ENCODE data around the gene TOR4A. TPM values are rescaled to one million over a fixed set of nuclear protein-coding genes. Genes with fewer than 3 reads are reported as not detected.

TOR4A gene
- total and polyA plus RNA-seq, 2 donors (not counting 1 experiment from before 2014, with no cell fraction given): 8.3 to 15.3 TPM

GRCh38 chr9:137264067-137264466 lies 13.5 kb upstream of the TOR4A start:
- Histone ChIP-seq H3K4me1 (ENCODE audit: control insufficient read depth in 2 of 2, insufficient read depth in 2 of 2, low read length in 2 of 2) (peaks cover 5 to 25% of the 10 kb centered on the region in 2 donors), H3K27ac (ENCODE audit: low read length in 2 of 2) (no peak overlapping the region), H3K9ac (ENCODE audit: low read length) (no peak overlapping the region), H3K36me3 (replicated peaks in 1 of 2; ENCODE audit: control extremely low read depth in 1 of 2, control insufficient read depth in 1 of 2, extremely low read depth in 1 of 2, insufficient read depth in 2 of 2, low read length in 1 of 2) (peaks cover 0 to 25% of the 10 kb centered on the region in 2 experiments), H3K4me2 (replicated peaks; ENCODE audit: low read depth, low read length, poor library complexity, severe bottlenecking) (no peak overlapping the region), H4K20me1 (ENCODE audit: control insufficient read depth, insufficient read depth, low read length, poor library complexity, severe bottlenecking) (peaks cover 33% of the 10 kb centered on the region), H3K27me3 (replicated peaks in 1 of 4; ENCODE audit: control extremely low read depth in 1 of 4, control insufficient read depth in 3 of 4, insufficient read depth in 4 of 4, low read length in 3 of 4) (no peaks in the 10 kb centered on the region), H3K9me3 (ENCODE audit: control extremely low read depth in 1 of 3, control insufficient read depth in 2 of 3, insufficient read depth in 1 of 3, low read length in 2 of 3) (no peaks in the 10 kb centered on the region), H3K79me2 (ENCODE audit: control insufficient read depth, insufficient read depth, low read length) (peaks cover 20% of the 10 kb centered on the region), H2AFZ (ENCODE audit: insufficient read depth, low read depth, low read length, poor library complexity, severe bottlenecking) (no peak overlapping the region), H3K4me3 (ENCODE audit: control extremely low read depth in 1 of 5, extremely low read depth in 1 of 5, insufficient read depth in 1 of 5, low read depth in 2 of 5, low read length in 4 of 5) (no peak overlapping the region)
- WGBS (ENCODE audit: insufficient coverage): 98% methylated on average over 22 of the region's 22 CpGs
- Mint-ChIP-seq H3K4me1 (peaks cover 15% of the 10 kb centered on the region), H3K4me3 (no peak overlapping the region), H3K27ac (no peak overlapping the region), H3K27me3 (no peaks in the 10 kb centered on the region), H3K9me3 (ENCODE audit: insufficient read depth) (no peaks in the 10 kb centered on the region)
- DNase-seq (no peak), ATAC-seq (ENCODE audit: low read depth) (no peak)
- TF ChIP-seq, protein P1, sequence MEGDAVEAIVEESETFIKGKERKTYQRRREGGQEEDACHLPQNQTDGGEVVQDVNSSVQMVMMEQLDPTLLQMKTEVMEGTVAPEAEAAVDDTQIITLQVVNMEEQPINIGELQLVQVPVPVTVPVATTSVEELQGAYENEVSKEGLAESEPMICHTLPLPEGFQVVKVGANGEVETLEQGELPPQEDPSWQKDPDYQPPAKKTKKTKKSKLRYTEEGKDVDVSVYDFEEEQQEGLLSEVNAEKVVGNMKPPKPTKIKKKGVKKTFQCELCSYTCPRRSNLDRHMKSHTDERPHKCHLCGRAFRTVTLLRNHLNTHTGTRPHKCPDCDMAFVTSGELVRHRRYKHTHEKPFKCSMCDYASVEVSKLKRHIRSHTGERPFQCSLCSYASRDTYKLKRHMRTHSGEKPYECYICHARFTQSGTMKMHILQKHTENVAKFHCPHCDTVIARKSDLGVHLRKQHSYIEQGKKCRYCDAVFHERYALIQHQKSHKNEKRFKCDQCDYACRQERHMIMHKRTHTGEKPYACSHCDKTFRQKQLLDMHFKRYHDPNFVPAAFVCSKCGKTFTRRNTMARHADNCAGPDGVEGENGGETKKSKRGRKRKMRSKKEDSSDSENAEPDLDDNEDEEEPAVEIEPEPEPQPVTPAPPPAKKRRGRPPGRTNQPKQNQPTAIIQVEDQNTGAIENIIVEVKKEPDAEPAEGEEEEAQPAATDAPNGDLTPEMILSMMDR (IDR thresholded peaks at IDR 0.05): no peak
- TF ChIP-seq EZH2 (IDR thresholded peaks at IDR 0.05; ENCODE audit: borderline replicate concordance, insufficient read depth, low read depth, low read length, poor library complexity, severe bottlenecking): no peak
- intact Hi-C loops (cut with micrococcal nuclease): no loop called here
- ChIA-PET CTCF (interaction anchor here (1.2 to 1.4 kb wide), 3 partner anchors 9 to 29 kb away, joined by 3 read pairs; partner anchors contain the start of genes NELFB and TUBB4B), POLR2A (interaction anchor here (0.6 kb wide), 2 partner anchors 54 to 326 kb away, joined by 3 to 4 read pairs; no protein-coding TSS in a partner anchor)

- no peaks in the 10 kb centered on the region for H3K9me3 Mint-ChIP-seq (ENCODE audit: insufficient read depth)
- H3K4me2 ChIP-seq (replicated peaks; ENCODE audit: low read depth, low read length, poor library complexity, severe bottlenecking): no peak overlapping the region
- no peak for ATAC-seq (ENCODE audit: low read depth)
- no peak overlapping the region for H3K27ac Mint-ChIP-seq
- no peak overlapping the region for H3K4me3 ChIP-seq (ENCODE audit: control extremely low read depth in 1 of 5, extremely low read depth in 1 of 5, insufficient read depth in 1 of 5, low read depth in 2 of 5, low read length in 4 of 5)
- peaks cover 11 to 41% of the 10 kb centered on the region in 2 donors for H3K4me1 ChIP-seq (ENCODE audit: control insufficient read depth in 2 of 2, insufficient read depth in 2 of 2, low read length in 2 of 2)
- H3K27ac ChIP-seq (ENCODE audit: low read length in 2 of 2): no peak overlapping the region
- no peak overlapping the region for H3K9ac ChIP-seq (ENCODE audit: low read length)
- WGBS (ENCODE audit: insufficient coverage): 92% methylated on average over 26 of the region's 29 CpGs
- H3K79me2 ChIP-seq (ENCODE audit: control insufficient read depth, insufficient read depth, low read length): peaks cover 17% of the 10 kb centered on the region
- DNase-seq: no peak
- H4K20me1 ChIP-seq (ENCODE audit: control insufficient read depth, insufficient read depth, low read length, poor library complexity, severe bottlenecking): peaks cover 33% of the 10 kb centered on the region
- H2AFZ ChIP-seq (ENCODE audit: insufficient read depth, low read depth, low read length, poor library complexity, severe bottlenecking): no peak overlapping the region
- peaks cover 0 to 27% of the 10 kb centered on the region in 2 experiments for H3K36me3 ChIP-seq (replicated peaks in 1 of 2; ENCODE audit: control extremely low read depth in 1 of 2, control insufficient read depth in 1 of 2, extremely low read depth in 1 of 2, insufficient read depth in 2 of 2, low read length in 1 of 2)
- POLR2A ChIA-PET: interaction anchor here (0.6 kb wide), 1 partner anchor 346 kb away, joined by 3 read pairs; no protein-coding TSS in a partner anchor
- TF ChIP-seq EZH2 (IDR thresholded peaks at IDR 0.05; ENCODE audit: borderline replicate concordance, insufficient read depth, low read depth, low read length, poor library complexity, severe bottlenecking): no peak
- TF ChIP-seq, protein P1 (IDR thresholded peaks at IDR 0.05): no peak
- no peaks in the 10 kb centered on the region for H3K27me3 ChIP-seq (replicated peaks in 1 of 4; ENCODE audit: control extremely low read depth in 1 of 4, control insufficient read depth in 3 of 4, insufficient read depth in 4 of 4, low read length in 3 of 4)
- H3K4me1 Mint-ChIP-seq: peaks cover 25% of the 10 kb centered on the region
- no peak overlapping the region for H3K4me3 Mint-ChIP-seq
- no peaks in the 10 kb centered on the region for H3K9me3 ChIP-seq (ENCODE audit: control extremely low read depth in 1 of 3, control insufficient read depth in 2 of 3, insufficient read depth in 1 of 3, low read length in 2 of 3)
- CTCF ChIA-PET: no interaction called here
- intact Hi-C loops (cut with micrococcal nuclease): no loop called here
- H3K27me3 Mint-ChIP-seq: no peaks in the 10 kb centered on the region
Measured at GRCh38 chr9:137265496-137266161, 11.9 kb upstream of the TOR4A start.

All from B cell (primary cell).